DMS79 treated with DMSO at 0.1 percent for 48 hours (cell line): ENCODE measurements around the gene SH3RF3.

Source experiments
- DNase-seq: peaks from one replicate; lab custom pipeline; 2025; lab: John Stamatoyannopoulos, UW

Gene SH3RF3

GRCh38 chr2:109353806-109354745, 225.1 kb downstream of the SH3RF3 start:
- DNase-seq: no peak

GRCh38 chr2:109355192-109355843, 226.3 kb downstream of the SH3RF3 start:
- DNase-seq: no peak

- no peak for DNase-seq
Observed at GRCh38 chr2:109356324-109357035, 227.5 kb downstream of the SH3RF3 start.

- DNase-seq: no peak
Observed at GRCh38 chr2:109364217-109364616, 235.2 kb downstream of the SH3RF3 start.

- no peak for DNase-seq
Observed at GRCh38 chr2:109365131-109365530, 236.1 kb downstream of the SH3RF3 start.

GRCh38 chr2:109367683-109368082, 238.7 kb downstream of the SH3RF3 start:
- DNase-seq: no peak

- DNase-seq: no peak
Observed at GRCh38 chr2:109368798-109369197, 239.8 kb downstream of the SH3RF3 start.

GRCh38 chr2:109369671-109370191, 240.7 kb downstream of the SH3RF3 start:
- no peak for DNase-seq

- no peak for DNase-seq
Observed at GRCh38 chr2:109370399-109371035, 241.5 kb downstream of the SH3RF3 start.

GRCh38 chr2:109371481-109372170, 242.6 kb downstream of the SH3RF3 start:
- no peak for DNase-seq

- DNase-seq: no peak
Observed at GRCh38 chr2:109372171-109372568, 243.2 kb downstream of the SH3RF3 start.

GRCh38 chr2:109372614-109373013, 243.6 kb downstream of the SH3RF3 start:
- no peak for DNase-seq

GRCh38 chr2:109373791-109374547, 245.0 kb downstream of the SH3RF3 start:
- DNase-seq: no peak

- no peak for DNase-seq
Observed at GRCh38 chr2:109374548-109375130, 245.6 kb downstream of the SH3RF3 start.

- DNase-seq: no peak
Observed at GRCh38 chr2:109375131-109375561, 246.1 kb downstream of the SH3RF3 start.

GRCh38 chr2:109375656-109376055, 246.7 kb downstream of the SH3RF3 start:
- DNase-seq: no peak

- no peak for DNase-seq
Observed at GRCh38 chr2:109376115-109376514, 247.1 kb downstream of the SH3RF3 start.

- no peak for DNase-seq
Observed at GRCh38 chr2:109376796-109377495, 247.9 kb downstream of the SH3RF3 start.

GRCh38 chr2:109377976-109378375, 249.0 kb downstream of the SH3RF3 start:
- DNase-seq: no peak
